Right atrium auricular region (tissue), 2 donors: ENCODE results near the gene RPL12. TPM values are rescaled to one million over a fixed set of nuclear protein-coding genes. Genes with fewer than 3 reads are reported as not detected.

Experiments
- DNase-seq: peaks from one replicate; pipeline ENCODE4 v3.0.0-alpha.2; 2019; ENCODE audit warnings: low spot score
- H3K27ac ChIP-seq, 2 donors: fragments of 200-600 bp; sonication (generic); 1 replicate in 1 of 2; 2 replicates in 1 of 2; pipeline ENCODE4 v1.5.1; 2016 to 2019
- H3K27me3 ChIP-seq, 2 donors: fragments of 200-600 bp; sonication (generic); one replicate each; pipeline versions ENCODE4 v1.5.1 to v1.6.0; 2017 to 2019
- H3K36me3 ChIP-seq: fragments of 200-600 bp; sonication (generic); one replicate; pipeline ENCODE4 v1.5.1; 2016
- H3K4me1 ChIP-seq, 2 donors: fragments of 200-600 bp; sonication (generic); one replicate each; pipeline versions ENCODE4 v1.5.1 to v1.6.0; 2017 to 2019
- H3K4me3 ChIP-seq, 2 donors: fragments of 200-600 bp; sonication (generic); 1 replicate in 1 of 2; 2 replicates in 1 of 2; pipeline ENCODE4 v1.5.1; 2017 to 2019; ENCODE audit warnings: mild to moderate bottlenecking in 1 of 2, moderate library complexity in 1 of 2
- H3K9me3 ChIP-seq, 2 donors: fragments of 200-600 bp; sonication (generic); one replicate each; pipeline ENCODE4 v1.5.1; 2019
- CTCF ChIP-seq, 2 donors: fragments of 200-600 bp; sonication (generic); IDR thresholded peaks; one replicate each; pipeline ENCODE4 v1.5.1; 2019; ENCODE audit warnings: antibody characterized with exemption in 2 of 2
- total RNA-seq, 2 donors: library from RNA; depleted of rRNA; stranded (reverse); fragments of >200 nt; gene quantifications; one replicate each; pipeline ENCODE4 v1.1.0, GENCODE V29; 2016

RPL12 gene
- total RNA-seq, 2 donors from 2014 or later = 623 to 1,266 TPM

- Histone ChIP-seq H3K27me3 (no peaks in the 10 kb centered on the region), H3K9me3 (no peaks in the 10 kb centered on the region), H3K27ac (no peak overlapping the region), H3K36me3 (peaks cover 94% of the 10 kb centered on the region), H3K4me3 (no peak overlapping the region), H3K4me1 (peaks cover 0 to 22% of the 10 kb centered on the region in 2 donors)
- DNase-seq = no peak
- TF ChIP-seq CTCF (IDR thresholded peaks at IDR 0.05) = no peak
Measured at GRCh38 chr9:127444921-127445850, 6.0 kb downstream of the RPL12 start.

GRCh38 chr9:127444283-127444920 lies 6.8 kb downstream of the RPL12 start:
- Histone ChIP-seq H3K9me3 (no peaks in the 10 kb centered on the region), H3K27ac (no peak overlapping the region), H3K4me1 (peaks cover 0 to 14% of the 10 kb centered on the region in 2 donors), H3K27me3 (no peaks in the 10 kb centered on the region), H3K36me3 (peaks cover 95% of the 10 kb centered on the region), H3K4me3 (no peak overlapping the region)
- TF ChIP-seq CTCF (IDR thresholded peaks at IDR 0.05) = no peak
- no peak for DNase-seq

- Histone ChIP-seq H3K27ac (no peak overlapping the region), H3K27me3 (no peaks in the 10 kb centered on the region), H3K9me3 (no peaks in the 10 kb centered on the region), H3K36me3 (peaks cover 97% of the 10 kb centered on the region), H3K4me1 (no peaks in the 10 kb centered on the region), H3K4me3 (no peak overlapping the region)
- no peak for DNase-seq
- TF ChIP-seq CTCF (IDR thresholded peaks at IDR 0.05) = no peak
Measured at GRCh38 chr9:127438394-127438793, 12.8 kb downstream of the RPL12 start.

GRCh38 chr9:127437497-127438264 lies 13.5 kb downstream of the RPL12 start:
- no peak for TF ChIP-seq CTCF (IDR thresholded peaks at IDR 0.05)
- H3K9me3 ChIP-seq = no peaks in the 10 kb centered on the region
- no peak for DNase-seq
- peaks cover 97% of the 10 kb centered on the region for H3K36me3 ChIP-seq
- no peaks in the 10 kb centered on the region for H3K27me3 ChIP-seq
- no peak overlapping the region for H3K4me3 ChIP-seq
- H3K4me1 ChIP-seq = no peaks in the 10 kb centered on the region
- H3K27ac ChIP-seq = no peak overlapping the region

- no peak for DNase-seq
- H3K4me1 ChIP-seq = peaks cover 0 to 7% of the 10 kb centered on the region in 2 donors
- peaks cover 52% of the 10 kb centered on the region for H3K36me3 ChIP-seq
- H3K4me3 ChIP-seq = no peak overlapping the region
- H3K27ac ChIP-seq = no peak overlapping the region
- no peak for TF ChIP-seq CTCF (IDR thresholded peaks at IDR 0.05)
- H3K9me3 ChIP-seq = no peaks in the 10 kb centered on the region
- H3K27me3 ChIP-seq = no peaks in the 10 kb centered on the region
Measured at GRCh38 chr9:127430415-127430814, 20.8 kb downstream of the RPL12 start.
